MCF 10A (cell line): Measurements from ENCODE around the gene CLCN4. TPM values are rescaled to one million over a fixed set of nuclear protein-coding genes. Genes with fewer than 3 reads are reported as not detected.

Experiments
- BruUV-seq: library from RNA; stranded (reverse); fragments of 400-500 nt; replicated peaks from 2 replicates; lab custom pipeline; 2021; lab: Mats Ljungman, UMichigan
- CTCF ChIA-PET: fragments of 300-600 bp; sonication (Branson Sonifier 250); formaldehyde crosslinking; extraction: SDS; loops from one replicate; lab custom pipeline; 2021; ENCODE audit warnings: antibody characterized with exemption, inconsistent platforms; lab: Yijun Ruan, JAX
- POLR2A ChIA-PET: fragments of 300-600, 350-650 bp; sonication (Branson Sonifier 250); formaldehyde crosslinking; extraction: SDS; loops from one replicate; lab custom pipeline; 2020; ENCODE audit warnings: antibody characterized with exemption, inconsistent platforms; lab: Yijun Ruan, JAX
- DNase-seq: peaks from one replicate; pipeline ENCODE4 v3.0.0-alpha.2; 2018; ENCODE audit not compliant: unreplicated experiment
- H3K27ac Mint-ChIP-seq: one replicate; pipeline ENCODE4 v1.8.0; 2022; ENCODE audit warnings: mild to moderate bottlenecking, low read depth, mixed read lengths; ENCODE audit not compliant: unreplicated experiment
- H3K27me3 Mint-ChIP-seq: one replicate; pipeline ENCODE4 v1.8.0; 2022; ENCODE audit warnings: mixed read lengths; ENCODE audit not compliant: insufficient read depth, unreplicated experiment
- H3K36me3 Mint-ChIP-seq: one replicate; pipeline ENCODE4 v1.8.0; 2022; ENCODE audit warnings: mild to moderate bottlenecking, moderate library complexity, mixed read lengths; ENCODE audit not compliant: insufficient read depth, unreplicated experiment
- H3K4me1 Mint-ChIP-seq: one replicate; pipeline ENCODE4 v1.8.0; 2022; ENCODE audit warnings: mixed read lengths; ENCODE audit not compliant: insufficient read depth, unreplicated experiment
- H3K4me3 Mint-ChIP-seq: one replicate; pipeline ENCODE4 v1.8.0; 2022; ENCODE audit warnings: mild to moderate bottlenecking, moderate library complexity, mixed read lengths; ENCODE audit not compliant: unreplicated experiment
- H3K9me3 Mint-ChIP-seq: one replicate; pipeline ENCODE4 v1.8.0; 2022; ENCODE audit warnings: mixed read lengths; ENCODE audit not compliant: unreplicated experiment
- intact Hi-C: fragments of 100-400 bp; cut with micrococcal nuclease; formaldehyde crosslinking; loops from 2 replicates; pipeline ENCODE4 v1.14.1; 2022
- total RNA-seq: library from RNA; stranded (reverse); gene quantifications from 2 replicates; pipeline ENCODE4 v1.2.3, GENCODE V29; 2022
- TF ChIP-seq, protein P1 (sequence below): fragments of 200-600 bp; IDR thresholded peaks from one replicate; pipeline ENCODE4 v1.8.0; 2022; ENCODE audit warnings: antibody characterized with exemption, mild to moderate bottlenecking; ENCODE audit not compliant: unreplicated experiment

The CLCN4 gene
- total RNA-seq, 1 experiment from 2014 or later = 7.3 TPM

DNA sequence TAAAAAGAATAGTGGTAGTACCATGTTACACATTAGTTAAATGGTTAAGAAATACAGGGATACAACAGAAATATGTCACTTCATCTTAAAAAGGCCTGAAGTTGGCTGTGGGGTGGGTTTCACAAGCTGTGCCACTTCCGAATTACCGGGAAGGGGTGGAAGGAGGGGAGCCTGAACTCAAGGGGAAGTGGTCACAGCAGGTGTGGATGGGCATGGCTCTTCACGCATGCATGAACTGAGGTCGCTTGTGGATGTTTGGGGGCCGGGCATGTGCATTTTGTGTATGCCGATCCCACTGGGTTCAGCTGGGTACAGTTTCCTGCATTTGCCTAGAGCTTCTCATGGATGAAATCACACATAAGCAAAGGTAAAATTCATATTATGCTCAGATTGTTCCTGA is 64.9 kb downstream of the CLCN4 start:
- TF ChIP-seq, protein P1, sequence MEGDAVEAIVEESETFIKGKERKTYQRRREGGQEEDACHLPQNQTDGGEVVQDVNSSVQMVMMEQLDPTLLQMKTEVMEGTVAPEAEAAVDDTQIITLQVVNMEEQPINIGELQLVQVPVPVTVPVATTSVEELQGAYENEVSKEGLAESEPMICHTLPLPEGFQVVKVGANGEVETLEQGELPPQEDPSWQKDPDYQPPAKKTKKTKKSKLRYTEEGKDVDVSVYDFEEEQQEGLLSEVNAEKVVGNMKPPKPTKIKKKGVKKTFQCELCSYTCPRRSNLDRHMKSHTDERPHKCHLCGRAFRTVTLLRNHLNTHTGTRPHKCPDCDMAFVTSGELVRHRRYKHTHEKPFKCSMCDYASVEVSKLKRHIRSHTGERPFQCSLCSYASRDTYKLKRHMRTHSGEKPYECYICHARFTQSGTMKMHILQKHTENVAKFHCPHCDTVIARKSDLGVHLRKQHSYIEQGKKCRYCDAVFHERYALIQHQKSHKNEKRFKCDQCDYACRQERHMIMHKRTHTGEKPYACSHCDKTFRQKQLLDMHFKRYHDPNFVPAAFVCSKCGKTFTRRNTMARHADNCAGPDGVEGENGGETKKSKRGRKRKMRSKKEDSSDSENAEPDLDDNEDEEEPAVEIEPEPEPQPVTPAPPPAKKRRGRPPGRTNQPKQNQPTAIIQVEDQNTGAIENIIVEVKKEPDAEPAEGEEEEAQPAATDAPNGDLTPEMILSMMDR = no peak
- Mint-ChIP-seq H3K27me3 (no peaks in the 10 kb centered on the region), H3K36me3 (no peaks in the 10 kb centered on the region), H3K9me3 (no peaks in the 10 kb centered on the region), H3K4me3 (no peak overlapping the region), H3K4me1 (no peaks in the 10 kb centered on the region), H3K27ac (no peak overlapping the region)
- DNase-seq = no peak
- CTCF ChIA-PET = interaction anchor here (0.7 kb wide), 1 partner anchor 394 kb away, joined by 3 read pairs; no protein-coding TSS in a partner anchor
- POLR2A ChIA-PET = no interaction called here
- BruUV-seq = no TSS peak
- intact Hi-C loops = no loop called here

DNA sequence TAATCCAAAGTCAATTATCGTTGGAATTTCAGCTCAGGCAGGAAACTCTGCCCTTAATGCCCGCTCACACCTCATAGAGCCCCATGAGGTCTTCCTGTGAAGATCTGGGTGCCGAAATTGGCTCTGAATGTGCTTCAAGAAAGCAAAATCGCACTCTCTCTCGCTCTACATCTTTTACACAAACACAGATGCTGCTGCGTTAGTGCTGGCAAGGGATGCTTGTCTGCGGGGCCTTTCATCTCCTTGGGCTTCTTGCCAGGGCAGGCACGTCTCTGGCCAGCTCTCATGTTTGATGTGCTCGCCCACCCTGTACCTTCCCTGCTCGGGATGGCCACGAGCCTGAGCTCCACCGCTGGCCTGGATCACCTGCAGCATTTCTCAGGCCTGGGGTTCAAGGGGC is 66.5 kb downstream of the CLCN4 start:
- Mint-ChIP-seq H3K4me1 (no peaks in the 10 kb centered on the region), H3K36me3 (no peaks in the 10 kb centered on the region), H3K27ac (no peak overlapping the region), H3K27me3 (no peaks in the 10 kb centered on the region), H3K9me3 (no peaks in the 10 kb centered on the region), H3K4me3 (no peak overlapping the region)
- ChIA-PET CTCF (interaction anchor here (0.6 to 3.3 kb wide), 3 partner anchors 31 to 33 kb away, joined by 3 to 10 read pairs (median 3); no protein-coding TSS in a partner anchor), POLR2A (no interaction called here)
- intact Hi-C loops = no loop called here
- TF ChIP-seq, protein P1 = no peak
- no peak for DNase-seq
- no TSS peak for BruUV-seq

DNA sequence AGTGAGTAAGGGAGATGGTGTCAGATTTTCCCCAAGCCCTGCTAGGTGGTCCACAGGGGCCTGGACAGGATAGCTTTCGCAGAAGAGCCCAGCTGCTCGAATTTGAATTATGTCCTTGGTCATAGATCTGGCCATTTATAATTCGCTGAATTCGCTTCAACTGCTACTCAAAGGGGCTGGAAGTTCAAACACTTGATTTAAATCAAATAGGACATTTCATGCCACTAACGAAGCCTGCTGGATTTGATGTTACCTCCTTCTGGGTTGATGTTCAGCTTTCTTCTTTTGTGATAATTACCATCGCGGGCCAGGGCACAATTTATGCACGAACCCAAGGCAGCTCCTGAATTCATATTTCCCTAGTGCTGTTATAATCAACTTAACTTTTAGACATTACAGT is 67.0 kb downstream of the CLCN4 start:
- no peaks in the 10 kb centered on the region for H3K27me3 Mint-ChIP-seq
- ChIA-PET POLR2A (no interaction called here), CTCF (interaction anchor here (0.6 to 3.3 kb wide), 4 partner anchors 9 to 374 kb away, joined by 3 to 10 read pairs (median 4); no protein-coding TSS in a partner anchor)
- BruUV-seq = no TSS peak
- no peaks in the 10 kb centered on the region for H3K36me3 Mint-ChIP-seq
- no peaks in the 10 kb centered on the region for H3K4me1 Mint-ChIP-seq
- DNase-seq = no peak
- no peak overlapping the region for H3K27ac Mint-ChIP-seq
- H3K4me3 Mint-ChIP-seq = no peak overlapping the region
- H3K9me3 Mint-ChIP-seq = no peaks in the 10 kb centered on the region
- intact Hi-C loops = no loop called here
- TF ChIP-seq, protein P1 = no peak

DNA sequence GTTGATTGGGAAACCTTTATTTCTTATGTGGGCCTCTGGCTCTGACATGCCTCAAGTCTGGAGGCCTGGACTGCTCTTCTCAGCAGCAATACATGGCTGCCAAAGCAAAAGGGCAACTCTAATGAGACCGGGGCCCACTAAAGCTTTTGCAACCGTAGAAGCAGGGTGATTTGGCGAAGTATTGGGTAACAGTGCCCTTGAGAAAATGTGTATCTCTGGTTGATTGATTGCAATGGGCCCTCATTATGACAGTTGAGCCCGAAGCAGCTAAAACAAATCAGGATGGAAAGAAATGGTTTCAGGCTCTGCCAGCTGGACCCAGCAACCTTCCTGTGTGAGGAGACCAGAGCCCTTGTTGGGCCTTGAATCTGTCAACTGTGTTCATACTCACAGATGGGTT is 73.4 kb downstream of the CLCN4 start:
- Mint-ChIP-seq H3K27me3 (no peaks in the 10 kb centered on the region), H3K27ac (no peak overlapping the region), H3K9me3 (no peaks in the 10 kb centered on the region), H3K4me3 (no peak overlapping the region), H3K4me1 (no peaks in the 10 kb centered on the region), H3K36me3 (no peaks in the 10 kb centered on the region)
- no peak for DNase-seq
- POLR2A ChIA-PET = no interaction called here
- CTCF ChIA-PET = interaction anchor here (0.7 kb wide), 1 partner anchor 85 kb away, joined by 3 read pairs; no protein-coding TSS in a partner anchor
- intact Hi-C loops = no loop called here
- no TSS peak for BruUV-seq
- TF ChIP-seq, protein P1 = no peak
